ENCODE measurements around the gene CREBL2. TPM values are rescaled to one million over a fixed set of nuclear protein-coding genes. Genes with fewer than 3 reads are reported as not detected.

Gene CREBL2
- total RNA-seq (2021) (15.4 and 17.8 TPM in 2 replicates), Bru-seq, nascent RNA (percentile 62 among the genes with signal in this experiment), BruChase-seq, experiment 1, labeled RNA remaining after a 2-hour chase (percentile 66 among the genes with signal in this experiment), BruChase-seq, experiment 2, labeled RNA remaining after a 6-hour chase (percentile 77 among the genes with signal in this experiment)
- long read RNA-seq, transcript CREBL2-201 (4 exons, 3,754 nt) = major isoform, 53 of 61 reads
- long read RNA-seq, partial matches to known transcripts = 3 of 61 reads
- long read RNA-seq, other reads (novel, unspliced or antisense) = 5 of 61 reads

GRCh38 chr12:12611512-12612306, at the start of gene CREBL2:
TSS of gene CREBL2 (plus strand) at chr12:12611876. CDS start at chr12:12612173, 297 bp downstream.
- BruUV-seq (replicated peaks) = no TSS peak
- H3K4me3 ChIP-seq (ENCODE audit: low read depth, low read length, poor library complexity, severe bottlenecking) = peak within 1 kb of the TSS; percentile 77
- peak; percentile 97 for DNase-seq (ENCODE audit: low spot score)
- H3K36me3 ChIP-seq (ENCODE audit: insufficient read depth, low read length, poor library complexity, severe bottlenecking) = no peaks in the 10 kb centered on the region
- peaks cover 5% of the 10 kb centered on the region for H3K4me1 ChIP-seq (ENCODE audit: insufficient read depth, low read length, poor library complexity, severe bottlenecking)
- CTCF ChIA-PET = no interaction called here
- no peak for TF ChIP-seq EZH2 (IDR thresholded peaks at IDR 0.05; ENCODE audit: borderline replicate concordance, low read depth, low read length, poor library complexity, severe bottlenecking)
- TF ChIP-seq CTCF (conservative IDR thresholded peaks at IDR 0.05; ENCODE audit: low read depth, low read length) = no peak
- POLR2A ChIA-PET (ENCODE audit: low non-redundant PET) = interaction anchor here (0.6 kb wide), 1 partner anchor 825 kb away, joined by 3 read pairs; no protein-coding TSS in a partner anchor
- peak within 1 kb of the TSS; percentile 87 for H3K27ac ChIP-seq (ENCODE audit: low read depth, low read length, poor library complexity, severe bottlenecking)
- no peaks in the 10 kb centered on the region for H3K9me3 ChIP-seq (ENCODE audit: low read depth, low read length, poor library complexity, severe bottlenecking)
- intact Hi-C loops (cut with micrococcal nuclease; ENCODE audit: unreplicated experiment) = loop anchor here (2.0 to 5.0 kb wide), 2 partner anchors 45 to 91 kb away; no protein-coding TSS in a partner anchor
- H3K27me3 ChIP-seq (replicated peaks; ENCODE audit: insufficient read depth, low read depth, low read length, poor library complexity) = no peaks in the 10 kb centered on the region

GRCh38 chr12:12562016-12562483, 49.6 kb upstream of the CREBL2 start:
- Histone ChIP-seq H3K36me3 (ENCODE audit: insufficient read depth, low read length, poor library complexity, severe bottlenecking) (no peaks in the 10 kb centered on the region), H3K4me1 (ENCODE audit: insufficient read depth, low read length, poor library complexity, severe bottlenecking) (no peaks in the 10 kb centered on the region), H3K4me3 (ENCODE audit: low read depth, low read length, poor library complexity, severe bottlenecking) (peak overlapping the region; percentile 86), H3K27me3 (replicated peaks; ENCODE audit: insufficient read depth, low read depth, low read length, poor library complexity) (no peaks in the 10 kb centered on the region), H3K27ac (ENCODE audit: low read depth, low read length, poor library complexity, severe bottlenecking) (peak overlapping the region; percentile 86), H3K9me3 (ENCODE audit: low read depth, low read length, poor library complexity, severe bottlenecking) (no peaks in the 10 kb centered on the region)
- TF ChIP-seq CTCF (conservative IDR thresholded peaks at IDR 0.05; ENCODE audit: low read depth, low read length) (no peak), EZH2 (IDR thresholded peaks at IDR 0.05; ENCODE audit: borderline replicate concordance, low read depth, low read length, poor library complexity, severe bottlenecking) (no peak)
- CTCF ChIA-PET = no interaction called here
- peak; percentile 52 for DNase-seq (ENCODE audit: low spot score)
- intact Hi-C loops (cut with micrococcal nuclease; ENCODE audit: unreplicated experiment) = no loop called here
- POLR2A ChIA-PET (ENCODE audit: low non-redundant PET) = no interaction called here
- BruUV-seq (replicated peaks) = no TSS peak

- CTCF ChIA-PET = interaction anchor here (0.7 to 1.5 kb wide), 2 partner anchors 186 to 216 kb away, joined by 3 to 5 read pairs; no protein-coding TSS in a partner anchor
- TF ChIP-seq EZH2 (IDR thresholded peaks at IDR 0.05; ENCODE audit: borderline replicate concordance, low read depth, low read length, poor library complexity, severe bottlenecking) (no peak), CTCF (conservative IDR thresholded peaks at IDR 0.05; ENCODE audit: low read depth, low read length) (no peak)
- no peaks in the 10 kb centered on the region for H3K36me3 ChIP-seq (ENCODE audit: insufficient read depth, low read length, poor library complexity, severe bottlenecking)
- BruUV-seq (replicated peaks) = no TSS peak
- no peaks in the 10 kb centered on the region for H3K4me1 ChIP-seq (ENCODE audit: insufficient read depth, low read length, poor library complexity, severe bottlenecking)
- H3K4me3 ChIP-seq (ENCODE audit: low read depth, low read length, poor library complexity, severe bottlenecking) = peak within 1 kb of the TSS; percentile 86
- POLR2A ChIA-PET (ENCODE audit: low non-redundant PET) = no interaction called here
- intact Hi-C loops (cut with micrococcal nuclease; ENCODE audit: unreplicated experiment) = no loop called here
- H3K27ac ChIP-seq (ENCODE audit: low read depth, low read length, poor library complexity, severe bottlenecking) = peak within 1 kb of the TSS; percentile 86
- no peaks in the 10 kb centered on the region for H3K9me3 ChIP-seq (ENCODE audit: low read depth, low read length, poor library complexity, severe bottlenecking)
- DNase-seq (ENCODE audit: low spot score) = peak; percentile 93
- no peaks in the 10 kb centered on the region for H3K27me3 ChIP-seq (replicated peaks; ENCODE audit: insufficient read depth, low read depth, low read length, poor library complexity)
Observed at GRCh38 chr12:12562585-12563261, 49.0 kb upstream of the CREBL2 start, which contains the start of gene DUSP16. TSS of gene DUSP16 (minus strand) at chr12:12562863. CDS start at chr12:12521098, 41,765 bp downstream.
